HepG2 (cell line): Measurements from ENCODE around the gene CLPSL2. TPM values are rescaled to one million over a fixed set of nuclear protein-coding genes. Genes with fewer than 3 reads are reported as not detected.

ENCODE experiments used
- FOXC1 ChIP-seq: sonication (generic); formaldehyde crosslinking; IDR thresholded peaks from 2 replicates; pipeline ENCODE4 v1.8.0; 2022; ENCODE audit warnings: mild to moderate bottlenecking, missing genetic modification reagents, borderline replicate concordance
- HES4 ChIP-seq: sonication (generic); formaldehyde crosslinking; IDR thresholded peaks from 2 replicates; pipeline ENCODE4 v1.9.0; 2021; ENCODE audit warnings: mild to moderate bottlenecking, missing genetic modification reagents, borderline replicate concordance
- LCORL ChIP-seq, 2 experiments: fragments of 450-650 bp in 1 of 2; sonication (generic) in 1 of 2; formaldehyde crosslinking in 1 of 2; IDR thresholded peaks; 2 replicates each; pipeline versions ENCODE4 v1.5.0 to v1.6.1; 2017 to 2020; ENCODE audit warnings: antibody characterized with exemption in 1 of 2, missing genetic modification reagents in 1 of 2
- MTF2 ChIP-seq: sonication (generic); formaldehyde crosslinking; IDR thresholded peaks from 2 replicates; pipeline ENCODE4 v1.5.0; 2020; ENCODE audit warnings: missing genetic modification reagents, borderline replicate concordance
- ZKSCAN5 ChIP-seq: sonication (generic); formaldehyde crosslinking; IDR thresholded peaks from 2 replicates; pipeline ENCODE4 v1.5.1; 2020; ENCODE audit warnings: mild to moderate bottlenecking, missing genetic modification reagents
- ZNF136 ChIP-seq: sonication (generic); formaldehyde crosslinking; IDR thresholded peaks from 2 replicates; pipeline ENCODE4 v1.8.1; 2022; ENCODE audit warnings: low read depth, mild to moderate bottlenecking, moderate library complexity, missing genetic modification reagents
- ZNF274 ChIP-seq: sonication (generic); formaldehyde crosslinking; IDR thresholded peaks from 2 replicates; pipeline ENCODE4 v1.5.1; 2020; ENCODE audit warnings: mild to moderate bottlenecking, missing genetic modification reagents
- ZNF761 ChIP-seq: sonication (generic); formaldehyde crosslinking; conservative IDR thresholded peaks from 2 replicates; pipeline ENCODE4 v1.4.0; 2020; ENCODE audit warnings: mild to moderate bottlenecking, missing genetic modification reagents
- ZNF883 ChIP-seq: sonication (generic); formaldehyde crosslinking; IDR thresholded peaks from 2 replicates; pipeline ENCODE4 v1.5.1; 2020; ENCODE audit warnings: mild to moderate bottlenecking, missing genetic modification reagents; ENCODE audit errors: not compliant biosample characterization
- ZSCAN31 ChIP-seq: sonication (generic); formaldehyde crosslinking; IDR thresholded peaks from 2 replicates; pipeline ENCODE4 v1.5.0; 2020; ENCODE audit warnings: low read depth, mild to moderate bottlenecking, missing genetic modification reagents
- polyA plus RNA-seq, 8 experiments: library from polyadenylated mRNA; depleted of rRNA in 3 of 8; stranded (reverse) in 7 of 8; unstranded in 1 of 8; fragments of >200 nt; fragmentation: Illumina TruSeq in 4 of 8; extraction: Trizol in 4 of 8; gene quantifications; 2 replicates each; pipeline versions ENCODE4 v1.2.1 to v1.2.3, GENCODE V29; 2011 to 2016; ENCODE audit warnings: low read depth in 4 of 8, missing spikeins in 1 of 8, mixed read lengths in 1 of 8; ENCODE audit not compliant: insufficient read depth in 1 of 8
- total RNA-seq, 5 experiments: library from RNA; depleted of rRNA; stranded (reverse); fragments of >200 nt; fragmentation: Illumina TruSeq; extraction: Trizol; gene quantifications; 2 replicates each; pipeline ENCODE4 v1.2.3, GENCODE V29; 2016; ENCODE audit warnings: low read depth in 1 of 5
- TF ChIP-seq, protein P1 (sequence below): sonication (generic); formaldehyde crosslinking; IDR thresholded peaks from 2 replicates; pipeline ENCODE4 v1.4.0; 2020; ENCODE audit warnings: missing genetic modification reagents, borderline replicate concordance
- TF ChIP-seq, protein P2 (sequence below), 2 experiments: sonication (generic) in 1 of 2; formaldehyde crosslinking in 1 of 2; IDR thresholded peaks; 2 replicates each; pipeline versions ENCODE4 v1.5.1 to v1.6.1; 2011 to 2020; ENCODE audit warnings: borderline replicate concordance in 1 of 2, low read depth in 1 of 2, low read length in 1 of 2, mild to moderate bottlenecking in 1 of 2, missing genetic modification reagents in 1 of 2, moderate library complexity in 1 of 2

CLPSL2 gene
- total and polyA plus RNA-seq, 2 of the 13 experiments (the other 11 are each of a cell fraction or from before 2014, with no cell fraction given) = not detected

DNA sequence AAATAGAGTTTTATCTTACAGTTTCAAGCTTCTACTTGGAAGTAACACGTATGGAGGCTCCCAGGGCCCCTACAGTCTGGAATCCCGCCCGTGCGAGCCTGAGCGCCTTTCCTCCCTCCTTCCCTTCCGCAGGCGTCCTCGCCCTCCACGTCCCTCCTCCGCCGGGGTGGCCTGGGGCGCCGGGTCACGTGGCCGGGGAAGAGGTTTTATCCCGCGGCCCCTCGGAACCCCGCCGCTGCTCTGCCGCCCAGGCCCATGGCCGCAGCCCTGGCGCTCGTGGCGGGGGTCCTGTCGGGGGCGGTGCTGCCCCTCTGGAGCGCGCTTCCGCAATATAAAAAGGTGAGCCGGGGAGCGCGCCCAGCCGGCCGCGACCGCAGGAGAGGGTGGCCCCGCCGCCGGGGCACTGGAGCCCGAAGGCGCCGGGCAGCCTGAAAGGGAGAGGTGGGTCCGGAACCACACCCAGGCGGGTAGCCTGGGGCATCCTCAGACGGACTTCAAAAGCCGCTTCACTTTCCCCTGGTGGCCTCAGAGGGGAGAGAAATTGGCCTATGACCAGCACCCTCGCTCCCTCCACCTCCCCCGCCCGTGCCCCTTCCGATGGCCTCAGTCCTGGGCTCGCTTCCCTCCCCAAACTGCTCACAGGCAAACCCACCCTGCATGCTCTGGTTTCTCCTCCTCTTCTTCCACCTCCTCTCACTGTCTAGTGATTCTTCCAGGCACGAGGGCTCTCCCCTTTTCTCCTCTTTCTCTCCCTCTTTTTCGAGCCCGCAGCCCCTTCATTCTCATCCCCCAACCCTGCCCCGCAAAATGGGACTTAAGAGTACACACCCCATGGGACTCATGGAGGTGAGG is at the start of gene CLPSL2 (continued):
- no peak for TF ChIP-seq ZSCAN31 (CRISPR knock-in tag)
- no peak for TF ChIP-seq LCORL (IDR thresholded peaks at IDR 0.05)
- peak; percentile 47; the same call in 1 of the 2 replicates for TF ChIP-seq LCORL (CRISPR knock-in tag; IDR thresholded peaks at IDR 0.05)
- 0 out of 2 replicates have a peak, but pooled peaks have one; percentile 35 for TF ChIP-seq HES4 (CRISPR knock-in tag)
- TF ChIP-seq ZNF883 (CRISPR knock-in tag) = peak; percentile 45
- TF ChIP-seq, protein P1, sequence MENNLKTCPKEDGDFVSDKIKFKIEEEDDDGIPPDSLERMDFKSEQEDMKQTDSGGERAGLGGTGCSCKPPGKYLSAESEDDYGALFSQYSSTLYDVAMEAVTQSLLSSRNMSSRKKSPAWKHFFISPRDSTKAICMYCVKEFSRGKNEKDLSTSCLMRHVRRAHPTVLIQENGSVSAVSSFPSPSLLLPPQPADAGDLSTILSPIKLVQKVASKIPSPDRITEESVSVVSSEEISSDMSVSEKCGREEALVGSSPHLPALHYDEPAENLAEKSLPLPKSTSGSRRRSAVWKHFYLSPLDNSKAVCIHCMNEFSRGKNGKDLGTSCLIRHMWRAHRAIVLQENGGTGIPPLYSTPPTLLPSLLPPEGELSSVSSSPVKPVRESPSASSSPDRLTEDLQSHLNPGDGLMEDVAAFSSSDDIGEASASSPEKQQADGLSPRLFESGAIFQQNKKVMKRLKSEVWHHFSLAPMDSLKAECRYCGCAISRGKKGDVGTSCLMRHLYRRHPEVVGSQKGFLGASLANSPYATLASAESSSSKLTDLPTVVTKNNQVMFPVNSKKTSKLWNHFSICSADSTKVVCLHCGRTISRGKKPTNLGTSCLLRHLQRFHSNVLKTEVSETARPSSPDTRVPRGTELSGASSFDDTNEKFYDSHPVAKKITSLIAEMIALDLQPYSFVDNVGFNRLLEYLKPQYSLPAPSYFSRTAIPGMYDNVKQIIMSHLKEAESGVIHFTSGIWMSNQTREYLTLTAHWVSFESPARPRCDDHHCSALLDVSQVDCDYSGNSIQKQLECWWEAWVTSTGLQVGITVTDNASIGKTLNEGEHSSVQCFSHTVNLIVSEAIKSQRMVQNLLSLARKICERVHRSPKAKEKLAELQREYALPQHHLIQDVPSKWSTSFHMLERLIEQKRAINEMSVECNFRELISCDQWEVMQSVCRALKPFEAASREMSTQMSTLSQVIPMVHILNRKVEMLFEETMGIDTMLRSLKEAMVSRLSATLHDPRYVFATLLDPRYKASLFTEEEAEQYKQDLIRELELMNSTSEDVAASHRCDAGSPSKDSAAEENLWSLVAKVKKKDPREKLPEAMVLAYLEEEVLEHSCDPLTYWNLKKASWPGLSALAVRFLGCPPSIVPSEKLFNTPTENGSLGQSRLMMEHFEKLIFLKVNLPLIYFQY (CRISPR knock-in tag) = no peak
- TF ChIP-seq FOXC1 (CRISPR knock-in tag) = peak; percentile 38; the same call in 1 of the 2 replicates
- peak; percentile 92; the same call in 1 of the 2 replicates for TF ChIP-seq MTF2
- peak; percentile 63; the same call in 1 of the 2 replicates for TF ChIP-seq ZNF274
- no peak for TF ChIP-seq ZKSCAN5 (CRISPR knock-in tag)
- TF ChIP-seq, protein P2, sequence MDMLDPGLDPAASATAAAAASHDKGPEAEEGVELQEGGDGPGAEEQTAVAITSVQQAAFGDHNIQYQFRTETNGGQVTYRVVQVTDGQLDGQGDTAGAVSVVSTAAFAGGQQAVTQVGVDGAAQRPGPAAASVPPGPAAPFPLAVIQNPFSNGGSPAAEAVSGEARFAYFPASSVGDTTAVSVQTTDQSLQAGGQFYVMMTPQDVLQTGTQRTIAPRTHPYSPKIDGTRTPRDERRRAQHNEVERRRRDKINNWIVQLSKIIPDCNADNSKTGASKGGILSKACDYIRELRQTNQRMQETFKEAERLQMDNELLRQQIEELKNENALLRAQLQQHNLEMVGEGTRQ (IDR thresholded peaks at IDR 0.05; ENCODE audit: low read depth, low read length) = no peak
- TF ChIP-seq, protein P2 (CRISPR knock-in tag; IDR thresholded peaks at IDR 0.05; ENCODE audit: borderline replicate concordance) = peak; percentile 55; the same call in 1 of the 2 replicates
- 0 out of 2 replicates have a peak, but pooled peaks have one; percentile 26 for TF ChIP-seq ZNF136 (CRISPR knock-in tag)
- TF ChIP-seq ZNF761 (CRISPR knock-in tag) = no peak
